Endothelial cell of umbilical vein (primary cell): ENCODE results near the gene BCR. TPM values are rescaled to one million over a fixed set of nuclear protein-coding genes. Genes with fewer than 3 reads are reported as not detected.

Experiments
- polyA plus RNA-seq, 4 experiments: library from polyadenylated mRNA; depleted of rRNA in 3 of 4; stranded (reverse) in 3 of 4; unstranded in 1 of 4; fragments of >200 nt; gene quantifications; 2 replicates each; pipeline versions ENCODE4 v1.2.1 to v1.2.3, GENCODE V29; 2011 to 2012; ENCODE audit warnings: missing spikeins in 1 of 4
- small RNA-seq: library from RNA; depleted of rRNA; stranded (forward); fragments of <200 nt; gene quantifications from one replicate; pipeline ENCODE3, GENCODE V24; 2012; ENCODE audit warnings: low replicate concordance, low read depth; ENCODE audit not compliant: insufficient read depth, insufficient read length
- total RNA-seq: library from RNA; stranded (reverse); gene quantifications from 2 replicates; pipeline ENCODE4 v1.2.3, GENCODE V29; 2021

Gene BCR
- total and polyA plus RNA-seq, 2 donors (not counting 3 experiments of a cell fraction or from before 2014, with no cell fraction given), result 129 to 141 TPM

Small RNA genes within 50 kb of the gene (small RNA-seq; reads per million reads assigned to genes)
- gene BCRP8 (not detected), gene RF00017 (not detected), gene RF00066 (not detected), gene RN7SL263P (not detected)

Other genes with a start within 250 kb of the BCR start
- 0.86 and 1.8 TPM in 2 replicates for gene GNAZ, start 110.0 kb upstream of the BCR start, total RNA-seq
- 0.44 and 0.45 TPM in 2 replicates for gene GNAZ, start 110.0 kb upstream of the BCR start, polyA plus RNA-seq
- not detected in 2 replicates for gene RSPH14, start 38.5 kb upstream of the BCR start, total RNA-seq
- gene RSPH14, start 38.5 kb upstream of the BCR start, polyA plus RNA-seq, result 0.25 TPM in 1 of 2 replicates, not detected in the other
- 2.6 and 2.7 TPM in 2 replicates for gene RAB36, start 35.0 kb upstream of the BCR start, total RNA-seq
- 3.1 and 3.3 TPM in 2 replicates for gene RAB36, start 35.0 kb upstream of the BCR start, polyA plus RNA-seq